Type B pancreatic cell (in vitro differentiated cells): Measurements from ENCODE around the gene MLXIP. TPM values are rescaled to one million over a fixed set of nuclear protein-coding genes. Genes with fewer than 3 reads are reported as not detected.

ENCODE experiments used
- DNase-seq: peaks from one replicate; pipeline ENCODE4 v3.0.0; 2021; ENCODE audit warnings: mixed read lengths; ENCODE audit not compliant: unreplicated experiment; ENCODE audit errors: extremely low spot score
- H3K27ac Mint-ChIP-seq: 2 replicates; pipeline ENCODE4 v1.8.0; 2021; ENCODE audit warnings: mild to moderate bottlenecking, mixed read lengths
- H3K27me3 Mint-ChIP-seq: 2 replicates; pipeline ENCODE4 v1.8.0; 2021; ENCODE audit warnings: mixed read lengths
- H3K36me3 Mint-ChIP-seq: 2 replicates; pipeline ENCODE4 v1.8.0; 2021; ENCODE audit warnings: mixed read lengths
- H3K4me1 Mint-ChIP-seq: one replicate; pipeline ENCODE4 v1.8.0; 2021; ENCODE audit warnings: mixed read lengths; ENCODE audit not compliant: unreplicated experiment
- H3K4me3 Mint-ChIP-seq: 2 replicates; pipeline ENCODE4 v1.8.0; 2021; ENCODE audit warnings: mild to moderate bottlenecking, mixed read lengths
- H3K9me3 Mint-ChIP-seq: 2 replicates; pipeline ENCODE4 v1.8.0; 2021; ENCODE audit warnings: mixed read lengths
- total RNA-seq: library from RNA; stranded (reverse); gene quantifications from 2 replicates; pipeline ENCODE4 v1.2.1, GENCODE V29; 2021; ENCODE audit warnings: low replicate concordance
- TF ChIP-seq, protein P1 (sequence below): fragments of 200-600 bp; sonication (generic); conservative IDR thresholded peaks from 2 replicates; pipeline ENCODE4 v1.5.0; 2021; ENCODE audit warnings: antibody characterized with exemption, mild to moderate bottlenecking

Gene MLXIP
- total RNA-seq, 1 donor from 2014 or later: 44.5 TPM

DNA sequence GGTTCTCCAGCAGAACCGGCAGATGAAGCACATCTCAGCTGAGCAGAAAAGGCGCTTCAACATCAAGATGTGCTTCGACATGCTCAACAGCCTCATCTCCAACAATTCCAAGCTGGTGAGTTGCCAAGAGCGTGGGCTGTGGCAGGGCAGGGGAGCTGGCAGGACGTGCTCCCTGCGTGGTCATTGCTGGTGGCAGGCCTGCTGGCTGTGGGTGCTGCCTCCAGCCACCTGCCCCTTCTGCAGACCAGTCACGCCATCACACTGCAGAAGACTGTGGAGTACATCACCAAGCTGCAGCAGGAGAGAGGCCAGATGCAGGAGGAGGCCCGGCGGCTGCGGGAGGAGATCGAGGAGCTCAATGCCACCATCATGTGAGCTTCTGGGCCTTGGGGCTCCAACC is 59.6 kb downstream of the MLXIP start:
- no peaks in the 10 kb centered on the region for H3K9me3 Mint-ChIP-seq
- H3K36me3 Mint-ChIP-seq: no peaks in the 10 kb centered on the region
- TF ChIP-seq, protein P1, sequence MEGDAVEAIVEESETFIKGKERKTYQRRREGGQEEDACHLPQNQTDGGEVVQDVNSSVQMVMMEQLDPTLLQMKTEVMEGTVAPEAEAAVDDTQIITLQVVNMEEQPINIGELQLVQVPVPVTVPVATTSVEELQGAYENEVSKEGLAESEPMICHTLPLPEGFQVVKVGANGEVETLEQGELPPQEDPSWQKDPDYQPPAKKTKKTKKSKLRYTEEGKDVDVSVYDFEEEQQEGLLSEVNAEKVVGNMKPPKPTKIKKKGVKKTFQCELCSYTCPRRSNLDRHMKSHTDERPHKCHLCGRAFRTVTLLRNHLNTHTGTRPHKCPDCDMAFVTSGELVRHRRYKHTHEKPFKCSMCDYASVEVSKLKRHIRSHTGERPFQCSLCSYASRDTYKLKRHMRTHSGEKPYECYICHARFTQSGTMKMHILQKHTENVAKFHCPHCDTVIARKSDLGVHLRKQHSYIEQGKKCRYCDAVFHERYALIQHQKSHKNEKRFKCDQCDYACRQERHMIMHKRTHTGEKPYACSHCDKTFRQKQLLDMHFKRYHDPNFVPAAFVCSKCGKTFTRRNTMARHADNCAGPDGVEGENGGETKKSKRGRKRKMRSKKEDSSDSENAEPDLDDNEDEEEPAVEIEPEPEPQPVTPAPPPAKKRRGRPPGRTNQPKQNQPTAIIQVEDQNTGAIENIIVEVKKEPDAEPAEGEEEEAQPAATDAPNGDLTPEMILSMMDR: no peak
- DNase-seq: no peak
- no peak overlapping the region for H3K4me3 Mint-ChIP-seq
- H3K27me3 Mint-ChIP-seq: no peaks in the 10 kb centered on the region
- H3K4me1 Mint-ChIP-seq: no peaks in the 10 kb centered on the region
- no peak overlapping the region for H3K27ac Mint-ChIP-seq

DNA sequence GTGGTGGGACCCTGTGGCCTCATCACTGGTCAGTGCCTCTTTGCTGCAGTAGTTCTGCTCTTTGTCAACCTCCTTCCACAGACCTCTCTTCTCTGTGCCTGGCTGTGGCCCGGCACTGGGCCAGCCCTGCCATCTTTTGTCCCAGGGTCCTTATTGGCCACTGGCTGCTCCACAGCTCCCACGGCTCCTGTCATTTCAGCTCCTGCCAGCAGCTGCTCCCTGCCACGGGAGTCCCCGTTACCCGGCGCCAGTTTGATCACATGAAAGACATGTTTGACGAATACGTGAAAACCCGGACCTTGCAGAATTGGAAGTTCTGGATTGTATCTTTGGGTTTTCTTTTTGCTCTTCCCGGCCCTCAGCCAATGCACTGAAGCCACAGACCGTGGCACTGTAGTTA is 60.1 kb downstream of the MLXIP start:
- no peaks in the 10 kb centered on the region for H3K27me3 Mint-ChIP-seq
- TF ChIP-seq, protein P1: no peak

DNA sequence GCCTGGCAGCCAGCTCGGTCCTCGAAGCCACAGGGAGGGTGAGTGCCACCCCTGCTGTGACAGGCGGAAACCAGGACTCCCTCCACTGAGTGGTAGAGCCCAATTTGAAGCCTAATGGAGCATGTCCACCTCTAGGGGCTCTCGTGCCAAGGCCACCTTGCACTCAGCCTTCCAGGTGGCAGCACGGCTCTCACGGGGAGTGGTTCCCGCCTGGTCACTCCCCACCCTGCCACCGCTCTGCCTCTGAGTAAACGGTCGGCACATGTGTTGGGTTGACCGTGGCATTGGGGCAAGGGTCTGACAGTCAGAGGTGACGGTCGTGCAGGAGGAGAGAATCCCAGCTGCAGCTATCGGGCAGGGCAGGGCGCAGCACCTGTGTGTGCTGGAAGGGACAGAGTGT is 60.7 kb downstream of the MLXIP start:
- Mint-ChIP-seq H3K36me3 (peaks cover 5% of the 10 kb centered on the region), H3K27ac (no peak overlapping the region), H3K4me1 (no peaks in the 10 kb centered on the region), H3K9me3 (no peaks in the 10 kb centered on the region), H3K4me3 (no peak overlapping the region), H3K27me3 (no peaks in the 10 kb centered on the region)
- no peak for DNase-seq
- TF ChIP-seq, protein P1: no peak

More for the DNA sequence above, 60.1 kb downstream of the MLXIP start:
- Mint-ChIP-seq H3K4me1 (no peaks in the 10 kb centered on the region), H3K36me3 (peaks cover 1% of the 10 kb centered on the region), H3K9me3 (no peaks in the 10 kb centered on the region), H3K27ac (no peak overlapping the region), H3K4me3 (no peak overlapping the region)
- no peak for DNase-seq

DNA sequence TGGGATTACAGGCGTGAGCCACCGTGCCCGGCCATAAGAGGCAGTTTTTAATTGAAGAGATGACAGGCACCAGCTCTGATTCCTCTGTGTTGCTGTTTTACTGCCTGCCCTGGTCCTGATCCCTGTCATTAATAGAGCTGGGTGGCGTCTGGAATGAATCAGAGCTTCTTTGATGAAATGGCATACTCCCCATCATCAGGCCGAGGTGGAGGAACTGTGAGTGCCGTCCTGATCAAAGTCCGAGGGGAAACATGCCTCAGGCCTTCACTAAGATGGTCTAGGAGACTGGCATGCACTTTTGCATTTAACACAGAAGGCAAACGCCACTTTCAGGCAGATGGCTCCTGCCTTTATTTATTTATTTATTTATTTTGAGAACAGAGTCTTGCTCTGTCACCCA is 61.4 kb downstream of the MLXIP start:
- H3K4me1 Mint-ChIP-seq: no peaks in the 10 kb centered on the region
- H3K27me3 Mint-ChIP-seq: no peaks in the 10 kb centered on the region
- no peaks in the 10 kb centered on the region for H3K9me3 Mint-ChIP-seq
- DNase-seq: no peak
- H3K36me3 Mint-ChIP-seq: peaks cover 5% of the 10 kb centered on the region
- TF ChIP-seq, protein P1: no peak
- H3K27ac Mint-ChIP-seq: no peak overlapping the region
- no peak overlapping the region for H3K4me3 Mint-ChIP-seq

DNA sequence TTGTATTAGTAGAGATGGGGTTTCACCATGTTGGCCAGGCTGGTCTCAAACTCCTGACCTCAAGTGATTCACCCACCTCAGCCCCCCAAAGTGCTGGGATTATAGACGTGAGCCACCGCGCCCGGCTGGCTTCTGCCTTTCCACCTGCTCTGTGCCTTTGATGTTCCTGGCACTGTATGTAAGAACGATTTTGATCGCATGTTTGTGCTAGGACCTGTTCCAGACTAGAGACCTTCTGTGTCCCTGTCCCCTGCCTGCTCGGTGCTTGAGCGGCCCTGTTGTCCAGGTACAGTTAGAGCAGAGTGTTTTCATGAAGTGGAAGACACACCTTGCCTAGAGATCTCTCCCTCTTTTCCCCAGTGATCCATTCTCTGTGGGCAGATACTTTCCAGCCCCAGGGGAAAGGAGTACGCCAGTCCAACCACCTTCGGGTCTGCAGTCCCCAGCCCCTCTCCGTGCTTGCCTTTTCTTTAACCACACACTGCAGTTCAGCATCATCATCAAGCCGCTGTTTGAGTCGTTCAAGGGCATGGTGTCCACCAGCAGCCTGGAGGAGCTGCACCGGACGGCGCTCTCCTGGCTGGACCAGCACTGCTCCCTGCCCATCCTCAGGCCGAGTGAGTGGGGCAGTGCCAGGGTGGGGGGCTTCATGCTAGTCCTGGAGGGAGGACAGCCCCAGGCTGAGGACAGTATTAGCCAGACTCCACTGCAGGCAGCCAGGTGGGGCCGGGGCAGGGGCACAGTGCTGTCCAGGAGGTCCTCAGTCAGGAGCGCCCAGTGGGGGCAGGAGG is 62.1 kb downstream of the MLXIP start:
- H3K27me3 Mint-ChIP-seq: no peaks in the 10 kb centered on the region
- DNase-seq: no peak
- no peak overlapping the region for H3K4me3 Mint-ChIP-seq
- H3K27ac Mint-ChIP-seq: no peak overlapping the region
- TF ChIP-seq, protein P1: no peak
- no peaks in the 10 kb centered on the region for H3K4me1 Mint-ChIP-seq
- peaks cover 5% of the 10 kb centered on the region for H3K36me3 Mint-ChIP-seq
- H3K9me3 Mint-ChIP-seq: no peaks in the 10 kb centered on the region
